ENCODE data around the gene AK1.
"Not testable (repeated sequence)": the region's sequence is repeated elsewhere in the genome, so short reads cannot be mapped to it uniquely, and the experiment has no call there.

AK1 gene

DNA sequence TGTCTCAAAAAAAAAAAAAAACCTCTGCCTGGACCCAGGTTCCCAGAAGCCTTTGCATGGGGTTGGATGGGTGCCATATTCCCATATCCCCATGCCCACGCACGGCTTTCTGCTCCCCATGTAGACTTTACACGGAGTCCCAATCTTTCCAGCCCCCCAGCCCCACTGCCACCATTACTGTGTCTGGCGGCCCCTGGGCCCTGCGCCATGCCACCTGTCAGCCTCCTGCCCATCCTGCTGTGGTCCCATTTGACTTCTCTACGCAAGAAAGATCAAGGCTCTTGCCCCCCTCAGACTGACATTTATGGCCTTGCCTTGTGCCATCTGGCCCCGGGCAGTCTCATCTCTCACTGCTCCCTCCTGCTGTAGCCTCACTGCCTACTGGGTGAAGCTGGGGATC lies 6.5 kb upstream of the AK1 start:
- TF ChIP-seq CTCF (IDR thresholded peaks at IDR 0.05; ENCODE audit: extremely low read depth, missing control alignments): no peak
- no peak for DNase-seq (ENCODE audit: low spot score)

DNA sequence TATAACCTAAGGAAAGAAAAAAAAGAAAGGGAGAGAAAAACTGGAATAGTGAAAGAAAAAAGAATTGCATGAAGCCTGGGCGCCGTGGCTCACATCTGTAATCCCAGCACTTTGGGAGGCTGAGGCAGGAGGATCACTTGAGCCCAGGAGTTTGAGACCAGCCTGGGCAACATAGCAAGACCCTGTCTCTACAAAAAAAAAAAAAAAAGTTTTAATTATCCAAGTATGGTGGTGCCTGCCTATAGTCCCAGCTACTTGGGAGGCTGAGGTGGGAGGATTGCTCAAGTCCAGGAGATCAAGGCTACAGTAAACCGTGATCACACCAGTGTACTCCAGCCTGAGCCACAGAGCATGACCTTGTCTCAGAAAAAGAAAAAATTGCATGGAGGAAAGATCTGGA lies 4.2 kb upstream of the AK1 start:
- not testable (repeated sequence) for DNase-seq (ENCODE audit: low spot score)

GRCh38 chr9:127880143-127880542 lies 2.7 kb upstream of the AK1 start:
- TF ChIP-seq CTCF (IDR thresholded peaks at IDR 0.05; ENCODE audit: extremely low read depth, missing control alignments): no peak
- no peak for DNase-seq (ENCODE audit: low spot score)

GRCh38 chr9:127878652-127879390 lies 1.3 kb upstream of the AK1 start:
- DNase-seq (ENCODE audit: low spot score): no peak
- no peak for TF ChIP-seq CTCF (IDR thresholded peaks at IDR 0.05; ENCODE audit: extremely low read depth, missing control alignments)

DNA sequence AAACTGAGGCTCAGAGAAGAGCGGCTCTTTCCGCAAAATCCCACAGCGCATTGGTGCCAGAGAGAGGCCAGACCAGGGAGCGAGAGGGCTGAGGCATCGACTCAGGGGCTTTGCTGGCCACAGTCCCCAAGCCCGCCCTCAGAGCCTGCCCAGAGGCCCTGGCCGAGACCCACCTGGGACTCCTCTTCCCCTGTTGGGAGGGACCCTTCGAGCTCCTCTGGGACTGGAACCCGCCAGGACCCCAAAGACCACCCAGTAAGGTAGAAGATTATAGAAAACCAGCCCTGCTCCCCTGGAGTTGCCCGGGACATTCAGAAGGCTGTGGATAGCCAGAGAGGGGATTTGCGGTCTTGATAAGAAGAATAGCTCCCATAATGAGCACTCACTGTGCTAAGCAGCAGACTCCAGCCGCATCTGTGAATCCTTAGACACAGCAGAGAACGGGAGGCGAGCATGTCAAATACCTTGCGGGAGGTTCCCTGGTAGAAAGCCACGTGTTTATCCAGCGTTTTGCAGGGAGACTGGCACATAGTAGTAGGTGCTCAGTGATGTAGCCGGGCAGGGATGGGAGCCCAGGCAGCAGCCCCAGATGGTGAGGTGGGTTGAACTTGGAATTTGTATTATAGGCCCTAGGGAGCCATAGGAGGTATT lies 651 bp upstream of the AK1 start:
- DNase-seq (ENCODE audit: low spot score): no peak
- TF ChIP-seq CTCF (IDR thresholded peaks at IDR 0.05; ENCODE audit: extremely low read depth, missing control alignments): no peak

GRCh38 chr9:127876764-127877562 lies 512 bp downstream of the AK1 start:
- no peak for TF ChIP-seq CTCF (IDR thresholded peaks at IDR 0.05; ENCODE audit: extremely low read depth, missing control alignments)
- DNase-seq (ENCODE audit: low spot score): no peak

DNA sequence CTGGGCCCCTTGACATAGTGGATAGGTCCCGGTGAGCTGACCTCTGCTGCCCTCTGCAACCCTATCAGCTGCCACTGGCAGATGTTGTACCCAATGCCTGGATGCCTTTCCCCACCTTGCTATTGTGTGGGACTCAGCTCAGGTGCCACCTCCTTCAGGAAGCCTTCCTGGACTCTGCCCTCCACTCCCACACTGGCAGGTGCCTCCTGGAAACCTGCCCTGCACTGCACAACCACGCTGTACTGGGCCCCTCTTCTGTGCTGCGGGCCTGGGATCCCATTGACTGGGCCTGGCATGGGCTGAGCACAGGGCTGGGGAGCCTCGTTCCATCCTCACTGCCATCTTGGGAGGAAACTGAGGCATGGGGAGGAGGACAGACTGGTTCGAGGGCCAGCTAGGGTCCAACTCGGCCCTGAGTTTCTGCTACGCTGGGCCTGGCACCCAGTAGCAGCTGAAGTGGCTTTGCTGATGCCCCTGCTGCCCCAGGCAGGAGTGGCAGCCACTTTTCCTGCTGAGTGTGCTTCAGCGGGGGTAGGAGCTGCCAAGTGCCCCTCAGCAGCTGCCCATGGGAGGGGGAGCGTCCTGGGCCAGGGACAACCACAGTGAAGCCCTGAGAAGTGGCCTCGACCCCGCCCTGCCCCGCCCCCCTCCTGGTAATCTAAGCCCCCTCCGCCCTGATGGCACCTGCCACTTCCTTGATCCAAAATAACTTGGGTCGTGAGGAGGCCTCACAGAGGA lies 1.3 kb downstream of the AK1 start:
- no peak for DNase-seq (ENCODE audit: low spot score)
- no peak for TF ChIP-seq CTCF (IDR thresholded peaks at IDR 0.05; ENCODE audit: extremely low read depth, missing control alignments)
